HEK293T (cell line): Measurements from ENCODE around the gene UGCG.

Source experiments
- ARNT ChIP-seq: fragments of 450-650 bp; IDR thresholded peaks from 2 replicates; pipeline ENCODE4 v1.6.1; 2017; ENCODE audit warnings: mild to moderate bottlenecking
- BHLHE40 ChIP-seq: fragments of 450-650 bp; IDR thresholded peaks from 2 replicates; pipeline ENCODE4 v1.6.1; 2016; ENCODE audit warnings: mild to moderate bottlenecking, moderate library complexity, borderline replicate concordance
- CTBP1 ChIP-seq: fragments of 450-650 bp; IDR thresholded peaks from 2 replicates; pipeline ENCODE4 v1.6.1; 2016; ENCODE audit warnings: borderline replicate concordance
- ELF4 ChIP-seq: fragments of 450-650 bp; IDR thresholded peaks from 2 replicates; pipeline ENCODE4 v1.6.1; 2017; ENCODE audit warnings: antibody characterized with exemption
- FOXK2 ChIP-seq: fragments of 450-650 bp; IDR thresholded peaks from 2 replicates; pipeline ENCODE4 v1.6.1; 2016; ENCODE audit warnings: mild to moderate bottlenecking
- FOXM1 ChIP-seq: fragments of 450-650 bp; IDR thresholded peaks from 2 replicates; pipeline ENCODE4 v1.6.1; 2017; ENCODE audit warnings: mild to moderate bottlenecking, borderline replicate concordance
- HDGF ChIP-seq: fragments of 450-650 bp; IDR thresholded peaks from 2 replicates; pipeline ENCODE4 v1.6.1; 2017; ENCODE audit warnings: antibody characterized with exemption, borderline replicate concordance
- LEF1 ChIP-seq: fragments of 450-650 bp; IDR thresholded peaks from 2 replicates; pipeline ENCODE4 v1.6.1; 2017; ENCODE audit warnings: mild to moderate bottlenecking, borderline replicate concordance
- NFRKB ChIP-seq: fragments of 450-650 bp; IDR thresholded peaks from 2 replicates; pipeline ENCODE4 v1.6.1; 2016; ENCODE audit warnings: mild to moderate bottlenecking, moderate library complexity
- SP1 ChIP-seq: fragments of 450-650 bp; IDR thresholded peaks from 2 replicates; pipeline ENCODE4 v1.6.1; 2017
- SUZ12 ChIP-seq: fragments of 450-650 bp; IDR thresholded peaks from 2 replicates; pipeline ENCODE4 v1.6.1; 2016; ENCODE audit warnings: mild to moderate bottlenecking
- ZNF384 ChIP-seq: fragments of 450-650 bp; IDR thresholded peaks from 2 replicates; pipeline ENCODE4 v1.6.1; 2016

DNA sequence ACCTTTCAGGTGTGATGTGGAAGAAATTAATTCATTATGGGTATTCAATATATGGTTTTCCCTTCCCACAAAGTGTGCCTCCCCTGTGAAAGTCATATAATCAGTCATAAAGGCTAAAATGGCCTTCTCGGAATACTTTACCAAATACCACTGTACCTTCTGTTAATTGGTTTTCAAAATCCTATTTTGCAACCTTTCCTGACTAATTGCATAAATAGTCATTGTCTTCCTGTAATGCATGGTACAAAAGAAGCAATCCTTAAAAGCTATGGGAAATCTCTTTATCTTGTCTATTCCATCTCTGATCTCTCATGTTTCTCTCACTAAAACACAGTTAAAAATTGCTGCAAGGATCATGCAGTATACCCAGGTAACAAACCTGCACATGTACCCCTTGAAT is 44.3 kb upstream of the UGCG start:
- no peak for TF ChIP-seq ELF4
- no peak for TF ChIP-seq BHLHE40
- no peak for TF ChIP-seq SP1
- TF ChIP-seq SUZ12, result no peak
- no peak for TF ChIP-seq FOXK2
- no peak for TF ChIP-seq ZNF384
- TF ChIP-seq FOXM1, result no peak
- no peak for TF ChIP-seq ARNT
- TF ChIP-seq LEF1, result no peak
- no peak for TF ChIP-seq CTBP1
- no peak for TF ChIP-seq NFRKB
- TF ChIP-seq HDGF, result no peak
